Measurements from ENCODE around the gene ARHGAP22.
"Not testable (repeated sequence)": the region's sequence is repeated elsewhere in the genome, so short reads cannot be mapped to it uniquely, and the experiment has no call there.

ARHGAP22 gene

GRCh38 chr10:48430402-48430993 lies 174.4 kb downstream of the ARHGAP22 start:
- Mint-ChIP-seq H3K27me3 (no peaks in the 10 kb centered on the region), H3K9me3 (no peaks in the 10 kb centered on the region), H3K27ac (no peak overlapping the region), H3K4me1 (no peaks in the 10 kb centered on the region), H3K4me3 (no peak overlapping the region), H3K36me3 (peaks cover 18% of the 10 kb centered on the region)
- DNase-seq (ENCODE audit: low spot score in 2 of 2) (no peak), ATAC-seq (ENCODE audit: low read depth) (no peak)

- no peaks in the 10 kb centered on the region for H3K27me3 Mint-ChIP-seq
- ATAC-seq (ENCODE audit: low read depth), result no peak
- peaks cover 20% of the 10 kb centered on the region for H3K36me3 Mint-ChIP-seq
- no peaks in the 10 kb centered on the region for H3K9me3 Mint-ChIP-seq
- H3K4me3 Mint-ChIP-seq, result no peak overlapping the region
- no peak for DNase-seq (ENCODE audit: low spot score in 2 of 2)
- no peak overlapping the region for H3K27ac Mint-ChIP-seq
- no peaks in the 10 kb centered on the region for H3K4me1 Mint-ChIP-seq
Measured at GRCh38 chr10:48429309-48429708, 175.6 kb downstream of the ARHGAP22 start.

GRCh38 chr10:48428896-48429295 lies 176.0 kb downstream of the ARHGAP22 start:
- DNase-seq (ENCODE audit: low spot score in 2 of 2) (no peak), ATAC-seq (ENCODE audit: low read depth) (no peak)
- Mint-ChIP-seq H3K9me3 (no peaks in the 10 kb centered on the region), H3K27ac (no peak overlapping the region), H3K27me3 (no peaks in the 10 kb centered on the region), H3K4me3 (no peak overlapping the region), H3K4me1 (no peaks in the 10 kb centered on the region), H3K36me3 (peaks cover 20% of the 10 kb centered on the region)

GRCh38 chr10:48423884-48424283 lies 181.0 kb downstream of the ARHGAP22 start:
- H3K4me1 Mint-ChIP-seq, result no peaks in the 10 kb centered on the region
- H3K27ac Mint-ChIP-seq, result no peak overlapping the region
- no peak overlapping the region for H3K4me3 Mint-ChIP-seq
- ATAC-seq (ENCODE audit: low read depth) (no peak), DNase-seq (ENCODE audit: low spot score in 2 of 2) (no peak)
- H3K9me3 Mint-ChIP-seq, result no peaks in the 10 kb centered on the region
- no peaks in the 10 kb centered on the region for H3K27me3 Mint-ChIP-seq
- H3K36me3 Mint-ChIP-seq, result peaks cover 16% of the 10 kb centered on the region

- not testable (repeated sequence) for H3K27ac Mint-ChIP-seq; H3K9me3 Mint-ChIP-seq; H3K4me1 Mint-ChIP-seq; H3K27me3 Mint-ChIP-seq; H3K4me3 Mint-ChIP-seq; ATAC-seq (ENCODE audit: low read depth); DNase-seq (ENCODE audit: low spot score in 2 of 2); H3K36me3 Mint-ChIP-seq
Measured at GRCh38 chr10:48421862-48422261, 183.0 kb downstream of the ARHGAP22 start.

GRCh38 chr10:48419714-48420113 lies 185.2 kb downstream of the ARHGAP22 start:
- Mint-ChIP-seq H3K9me3 (no peaks in the 10 kb centered on the region), H3K27me3 (no peaks in the 10 kb centered on the region), H3K27ac (no peak overlapping the region), H3K4me3 (no peak overlapping the region), H3K36me3 (peaks cover 11% of the 10 kb centered on the region), H3K4me1 (no peaks in the 10 kb centered on the region)
- no peak for DNase-seq (ENCODE audit: low spot score in 2 of 2)
- ATAC-seq (ENCODE audit: low read depth), result no peak

- DNase-seq (ENCODE audit: low spot score in 2 of 2) (no peak), ATAC-seq (ENCODE audit: low read depth) (no peak)
- no peak overlapping the region for H3K27ac Mint-ChIP-seq
- H3K27me3 Mint-ChIP-seq, result no peaks in the 10 kb centered on the region
- H3K4me3 Mint-ChIP-seq, result no peak overlapping the region
- H3K9me3 Mint-ChIP-seq, result no peaks in the 10 kb centered on the region
- peaks cover 15% of the 10 kb centered on the region for H3K36me3 Mint-ChIP-seq
- H3K4me1 Mint-ChIP-seq, result no peaks in the 10 kb centered on the region
Measured at GRCh38 chr10:48418189-48418788, 186.6 kb downstream of the ARHGAP22 start.

GRCh38 chr10:48417374-48417773 lies 187.5 kb downstream of the ARHGAP22 start:
- H3K27me3 Mint-ChIP-seq, result no peaks in the 10 kb centered on the region
- H3K36me3 Mint-ChIP-seq, result peaks cover 21% of the 10 kb centered on the region
- DNase-seq (ENCODE audit: low spot score in 2 of 2) (no peak), ATAC-seq (ENCODE audit: low read depth) (no peak)
- H3K4me1 Mint-ChIP-seq, result no peaks in the 10 kb centered on the region
- H3K27ac Mint-ChIP-seq, result no peak overlapping the region
- H3K9me3 Mint-ChIP-seq, result peaks cover 3% of the 10 kb centered on the region
- no peak overlapping the region for H3K4me3 Mint-ChIP-seq

GRCh38 chr10:48416584-48417232 lies 188.2 kb downstream of the ARHGAP22 start:
- no peak overlapping the region for H3K27ac Mint-ChIP-seq
- H3K27me3 Mint-ChIP-seq, result no peaks in the 10 kb centered on the region
- no peaks in the 10 kb centered on the region for H3K4me1 Mint-ChIP-seq
- DNase-seq (ENCODE audit: low spot score in 2 of 2) (no peak), ATAC-seq (ENCODE audit: low read depth) (no peak)
- H3K4me3 Mint-ChIP-seq, result no peak overlapping the region
- H3K36me3 Mint-ChIP-seq, result peaks cover 28% of the 10 kb centered on the region
- H3K9me3 Mint-ChIP-seq, result peaks cover 10% of the 10 kb centered on the region

- Mint-ChIP-seq H3K27me3 (no peaks in the 10 kb centered on the region), H3K27ac (no peak overlapping the region), H3K9me3 (peaks cover 10% of the 10 kb centered on the region), H3K4me3 (no peak overlapping the region), H3K36me3 (peaks cover 41% of the 10 kb centered on the region), H3K4me1 (no peaks in the 10 kb centered on the region)
- ATAC-seq (ENCODE audit: low read depth), result no peak
- no peak for DNase-seq (ENCODE audit: low spot score in 2 of 2)
Measured at GRCh38 chr10:48414778-48415177, 190.1 kb downstream of the ARHGAP22 start.

- H3K36me3 Mint-ChIP-seq, result peaks cover 40% of the 10 kb centered on the region
Measured at GRCh38 chr10:48414160-48414559, 190.7 kb downstream of the ARHGAP22 start.

GRCh38 chr10:48412933-48413332 lies 191.9 kb downstream of the ARHGAP22 start:
- ATAC-seq (ENCODE audit: low read depth) (no peak), DNase-seq (ENCODE audit: low spot score in 2 of 2) (no peak)
- Mint-ChIP-seq H3K27me3 (no peaks in the 10 kb centered on the region), H3K36me3 (peaks cover 39% of the 10 kb centered on the region), H3K4me1 (no peaks in the 10 kb centered on the region), H3K9me3 (peaks cover 10% of the 10 kb centered on the region), H3K27ac (no peak overlapping the region), H3K4me3 (no peak overlapping the region)

More at GRCh38 chr10:48414160-48414559, 190.7 kb downstream of the ARHGAP22 start:
- Mint-ChIP-seq H3K9me3 (peaks cover 10% of the 10 kb centered on the region), H3K4me1 (no peaks in the 10 kb centered on the region), H3K27ac (no peak overlapping the region), H3K4me3 (no peak overlapping the region), H3K27me3 (no peaks in the 10 kb centered on the region)
- no peak for DNase-seq (ENCODE audit: low spot score in 2 of 2)
- no peak for ATAC-seq (ENCODE audit: low read depth)

- H3K9me3 Mint-ChIP-seq, result peaks cover 10% of the 10 kb centered on the region
- H3K36me3 Mint-ChIP-seq, result peaks cover 39% of the 10 kb centered on the region
- ATAC-seq (ENCODE audit: low read depth), result no peak
- H3K27me3 Mint-ChIP-seq, result no peaks in the 10 kb centered on the region
- no peak for DNase-seq (ENCODE audit: low spot score in 2 of 2)
- H3K4me1 Mint-ChIP-seq, result no peaks in the 10 kb centered on the region
- H3K27ac Mint-ChIP-seq, result no peak overlapping the region
- no peak overlapping the region for H3K4me3 Mint-ChIP-seq
Measured at GRCh38 chr10:48412081-48412480, 192.8 kb downstream of the ARHGAP22 start.

- Mint-ChIP-seq H3K36me3 (peaks cover 39% of the 10 kb centered on the region), H3K27ac (no peak overlapping the region), H3K9me3 (peaks cover 10% of the 10 kb centered on the region), H3K4me1 (no peaks in the 10 kb centered on the region), H3K27me3 (no peaks in the 10 kb centered on the region), H3K4me3 (no peak overlapping the region)
- ATAC-seq (ENCODE audit: low read depth) (no peak), DNase-seq (ENCODE audit: low spot score in 2 of 2) (no peak)
Measured at GRCh38 chr10:48411510-48411909, 193.4 kb downstream of the ARHGAP22 start.

GRCh38 chr10:48410503-48410902 lies 194.4 kb downstream of the ARHGAP22 start:
- Mint-ChIP-seq H3K27me3 (no peaks in the 10 kb centered on the region), H3K4me1 (no peaks in the 10 kb centered on the region), H3K36me3 (peaks cover 42% of the 10 kb centered on the region), H3K4me3 (no peak overlapping the region), H3K27ac (no peak overlapping the region), H3K9me3 (peaks cover 10% of the 10 kb centered on the region)
- DNase-seq (ENCODE audit: low spot score in 2 of 2) (no peak), ATAC-seq (ENCODE audit: low read depth) (no peak)

All from memory B cell (primary cell).